GM21576 (cell line): ENCODE data around the gene FFAR4.

Experiments
- ATAC-seq: cut with Tn5 transposase; IDR thresholded peaks from one replicate; pipeline ENCODE4 v1.9.1; 2021; ENCODE audit warnings: mild to moderate bottlenecking, moderate library complexity; ENCODE audit not compliant: unreplicated experiment

The FFAR4 gene

DNA sequence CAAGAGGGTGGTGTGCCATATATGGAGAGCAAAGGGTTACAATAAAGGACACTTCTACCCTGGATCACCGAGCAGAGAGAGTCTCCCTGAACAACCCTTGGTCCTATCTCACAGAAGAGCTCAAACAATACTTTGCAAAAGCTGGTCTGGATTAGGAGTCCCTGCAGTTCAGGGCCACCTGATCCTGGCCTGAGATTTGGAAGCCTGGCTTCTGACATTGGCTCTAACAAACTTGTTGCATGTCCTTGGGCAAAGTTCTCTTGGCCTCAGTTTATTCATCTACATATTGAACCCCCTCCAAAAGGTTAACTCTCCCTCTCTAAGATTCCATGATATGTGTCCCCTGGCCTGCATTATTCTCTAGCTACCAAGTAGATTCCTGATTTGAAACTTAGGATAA lies 32.9 kb downstream of the FFAR4 start:
- ATAC-seq: no peak

DNA sequence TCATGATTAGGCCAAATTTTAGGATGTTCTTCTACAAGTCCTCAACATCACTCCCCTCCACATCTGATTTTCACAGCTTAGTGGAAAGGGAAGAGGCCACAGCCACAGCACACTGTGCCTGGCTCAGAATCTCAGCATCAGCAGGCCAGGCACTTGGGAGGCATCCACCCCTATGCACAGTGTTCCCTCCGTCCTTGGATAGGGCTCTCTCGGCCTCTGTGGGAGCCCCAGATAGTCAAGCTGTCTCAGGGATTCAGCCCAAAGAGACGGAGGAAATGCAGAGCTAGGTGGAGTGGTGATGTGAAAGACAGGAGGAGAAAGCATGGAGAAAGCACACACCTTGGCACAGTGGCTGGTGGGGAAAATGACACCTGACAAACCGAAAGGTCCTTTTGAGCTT lies 33.3 kb downstream of the FFAR4 start:
- no peak for ATAC-seq

DNA sequence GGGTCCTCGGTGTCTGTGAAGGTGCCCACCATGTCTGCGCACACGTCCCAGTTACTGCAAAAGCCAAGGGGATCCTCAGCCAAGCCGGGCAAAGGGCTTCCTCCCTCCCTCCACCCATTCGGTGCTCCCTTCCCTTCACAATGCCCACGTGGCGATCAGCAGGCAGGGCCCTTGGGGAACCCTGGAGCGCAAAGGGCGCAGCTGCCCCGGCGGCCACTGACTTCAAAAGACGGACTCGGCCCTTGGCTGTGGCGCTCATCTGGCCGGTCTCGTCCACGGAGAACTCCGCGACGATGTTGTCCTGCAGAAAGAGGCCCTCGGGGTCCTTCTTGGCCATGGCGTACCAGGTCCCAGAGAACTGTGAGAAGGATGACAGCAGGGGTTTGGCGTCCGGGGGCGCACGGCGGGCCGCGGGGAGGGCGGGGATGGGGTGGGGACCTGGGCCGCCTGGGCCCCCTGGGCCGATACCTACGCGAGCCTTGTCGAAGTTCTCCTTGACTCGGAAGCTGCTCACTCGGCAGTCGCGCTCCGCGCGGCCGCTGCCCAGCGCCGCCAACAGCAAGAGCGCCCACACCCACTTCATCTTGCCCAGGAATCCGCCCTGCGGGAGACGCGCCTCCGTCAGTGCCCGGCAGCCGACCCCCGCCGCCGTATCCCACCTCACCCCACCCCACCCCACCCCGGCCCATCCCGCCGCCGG lies 34.1 kb downstream of the FFAR4 start:
- ATAC-seq: no peak

DNA sequence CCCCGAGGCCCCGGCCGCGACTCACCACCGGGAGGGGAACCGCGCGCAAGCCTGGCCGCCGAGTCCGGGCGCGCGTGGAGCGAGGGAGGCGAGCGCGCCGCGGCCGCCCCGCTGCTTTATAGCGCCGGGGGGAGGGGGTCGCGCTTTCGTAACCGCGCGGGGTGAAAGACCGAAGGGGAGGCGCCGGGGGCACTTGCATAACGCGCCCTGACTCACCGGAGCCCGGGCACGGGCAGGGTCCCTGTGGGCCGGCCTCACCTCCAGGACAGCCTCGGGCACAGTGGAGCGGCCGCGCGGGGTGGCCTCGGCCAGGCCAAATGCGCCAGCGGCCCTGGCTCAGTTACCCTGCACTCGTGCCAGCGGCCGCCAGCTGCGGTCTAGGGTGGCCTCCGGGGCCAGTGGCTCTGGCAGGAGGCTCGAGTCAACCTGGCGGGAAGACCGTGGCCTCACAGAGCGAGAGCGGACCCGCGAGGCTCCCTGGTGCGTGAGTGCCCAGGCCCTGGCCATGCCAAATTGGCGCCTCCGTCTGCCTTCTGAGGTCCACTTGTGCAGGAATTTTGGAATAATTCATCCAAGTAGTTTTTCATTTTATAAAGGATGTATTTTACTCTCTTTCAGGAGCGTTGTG lies 34.8 kb downstream of the FFAR4 start, which contains the start of gene RBP4:
Gene RBP4, minus strand, starts transcription at position 90 of the 628 bp plus-strand sequence. CDS start 207 bp downstream, outside the sequence.
- ATAC-seq: no peak

DNA sequence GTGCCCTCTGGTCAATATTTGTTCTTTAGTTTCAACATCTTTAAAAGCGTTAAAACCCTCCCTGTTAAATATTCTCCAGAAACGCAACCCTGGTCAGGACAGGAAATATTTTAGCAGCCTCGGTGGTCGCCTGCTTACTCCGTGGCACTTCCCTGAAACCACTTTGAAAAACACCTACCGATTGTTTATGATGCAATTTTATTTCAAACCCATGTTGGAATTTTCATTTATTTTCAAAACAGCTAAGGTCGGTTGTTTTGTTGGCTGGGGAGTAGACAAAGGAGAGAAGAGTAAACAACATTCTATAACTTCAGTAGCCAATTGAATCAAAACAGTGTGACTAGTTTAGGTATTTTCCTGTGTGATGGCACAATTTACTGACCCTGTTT lies 35.3 kb downstream of the FFAR4 start:
- no peak for ATAC-seq

DNA sequence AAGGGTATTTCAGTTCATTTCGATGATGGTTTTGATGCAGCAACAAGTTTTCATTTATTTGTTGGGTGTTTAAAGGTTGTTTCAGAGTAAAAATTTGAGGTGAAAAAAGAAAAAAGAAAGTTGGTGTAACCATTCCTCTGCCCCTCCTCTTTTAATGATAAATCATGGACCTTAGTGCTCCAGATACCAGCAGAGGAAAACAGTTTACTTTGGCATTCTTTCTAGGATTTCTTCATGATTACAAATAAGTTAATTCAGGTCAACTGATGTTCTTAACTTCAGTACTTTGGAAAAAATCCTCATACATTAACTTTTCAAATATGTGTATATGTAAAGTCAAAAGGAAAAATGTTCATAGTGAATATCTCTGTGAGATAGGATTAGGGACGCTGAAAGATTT lies 36.6 kb downstream of the FFAR4 start:
- ATAC-seq: no peak

DNA sequence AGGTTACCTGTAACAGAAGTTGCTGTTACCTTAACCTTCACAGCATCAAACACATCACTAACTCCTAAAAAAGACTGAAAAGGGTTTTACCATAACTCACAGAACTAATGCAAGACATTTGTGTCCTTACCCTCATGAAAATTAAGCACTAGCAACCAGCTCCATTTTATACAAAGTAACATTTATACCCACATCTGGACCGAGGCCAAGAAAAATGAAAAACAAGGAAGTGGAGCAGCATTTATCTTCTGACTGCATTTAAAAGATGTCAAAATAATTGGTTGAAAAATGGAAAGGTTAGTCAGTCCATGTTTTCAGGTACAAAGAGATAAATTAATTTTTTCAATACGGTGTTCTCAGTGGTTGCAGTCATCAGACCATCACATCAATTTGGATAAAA lies 37.7 kb downstream of the FFAR4 start:
- no peak for ATAC-seq

DNA sequence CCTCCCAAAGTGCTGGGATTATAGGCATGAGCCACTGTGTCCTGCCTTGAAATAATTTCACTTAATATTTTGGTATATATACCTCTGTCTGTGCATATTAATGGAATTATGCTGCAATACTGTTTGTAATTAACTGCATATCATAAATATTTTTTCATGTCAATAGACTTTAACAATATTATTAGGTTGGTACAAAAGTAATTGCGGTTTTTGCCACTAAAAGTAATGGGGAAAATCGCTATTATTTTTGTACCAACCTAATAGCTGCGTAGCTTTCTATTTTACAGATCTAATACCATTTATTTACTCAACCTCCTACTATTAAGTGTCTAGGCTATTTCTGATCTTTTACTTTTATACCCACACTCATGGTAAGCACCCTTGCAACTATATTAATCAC lies 42.0 kb downstream of the FFAR4 start:
- ATAC-seq: no peak

DNA sequence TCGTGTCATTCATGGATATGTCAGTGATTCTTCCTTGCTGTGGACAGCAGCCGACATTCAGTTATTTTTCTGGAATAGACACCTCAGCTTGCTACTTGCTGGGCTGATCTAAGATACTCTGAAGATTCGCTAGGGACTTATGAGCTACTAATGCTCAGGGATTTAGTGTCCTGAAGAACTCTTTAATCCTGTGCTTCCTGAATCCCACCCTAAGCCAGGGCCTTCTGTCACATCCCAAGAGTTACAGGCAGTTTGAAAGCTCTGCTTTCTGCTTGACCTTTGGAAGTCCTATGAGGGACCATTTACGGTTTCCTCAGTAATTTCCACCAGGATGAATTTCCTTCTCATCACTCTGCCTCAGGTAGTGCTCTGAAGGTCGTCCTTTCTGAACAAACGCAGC lies 45.8 kb downstream of the FFAR4 start, which contains the start of gene PDE6C:
Gene PDE6C, plus strand, starts transcription at position 227 of the 400 bp plus-strand sequence. CDS start 189 bp downstream, outside the sequence.
- no peak for ATAC-seq

DNA sequence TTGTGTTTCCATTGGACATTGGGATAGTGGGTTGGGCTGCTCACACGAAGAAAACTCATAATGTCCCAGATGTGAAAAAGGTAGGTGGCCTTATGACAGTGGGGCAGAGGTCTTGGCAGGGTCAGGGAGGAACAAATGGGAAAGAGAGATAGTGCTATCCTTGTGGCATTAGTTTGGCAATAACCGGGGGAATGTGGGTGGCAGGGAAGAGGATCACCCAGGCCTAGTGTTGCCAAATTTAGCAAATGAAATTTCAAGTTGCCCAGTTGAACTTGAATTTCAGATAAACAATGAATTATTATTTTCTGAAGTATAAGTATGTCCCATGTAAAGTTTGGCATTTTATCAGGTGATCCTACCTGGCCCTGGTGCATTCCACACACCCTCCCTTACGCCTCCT lies 46.7 kb downstream of the FFAR4 start:
- ATAC-seq: no peak

DNA sequence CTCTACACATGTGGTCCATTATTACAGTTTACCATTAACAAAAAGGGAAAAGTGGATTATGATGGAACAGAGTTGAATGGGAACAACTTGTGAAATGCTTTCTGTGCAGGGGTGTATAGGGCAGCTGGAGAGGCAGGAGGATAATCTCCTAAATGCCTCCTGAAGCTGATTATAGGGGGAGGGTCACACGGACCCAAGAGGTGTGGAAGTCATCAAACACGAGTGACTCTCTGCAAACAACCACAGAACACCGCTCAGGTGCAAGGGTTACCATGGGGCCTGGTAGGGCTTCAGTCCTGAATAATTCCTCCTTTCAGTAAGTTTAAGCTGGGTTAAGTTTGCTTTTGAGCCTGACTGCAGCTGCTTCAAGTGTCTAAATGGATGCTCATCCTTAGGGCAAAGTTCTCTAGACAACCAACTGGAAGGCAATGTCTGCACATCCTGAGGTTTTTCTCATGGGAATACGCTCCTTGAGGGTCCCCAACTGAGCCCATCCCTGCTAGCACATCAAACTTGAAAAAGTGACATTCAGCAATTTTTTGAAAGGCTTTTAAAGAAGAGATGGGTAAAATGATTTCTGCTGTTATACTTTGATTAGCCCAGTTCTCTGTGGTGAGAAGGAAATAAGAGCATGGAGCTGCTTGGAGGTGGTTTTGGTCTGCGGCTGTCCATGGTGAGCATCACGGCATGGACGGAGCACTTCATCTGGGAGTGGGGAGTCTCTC lies 47.8 kb downstream of the FFAR4 start:
- ATAC-seq: no peak

DNA sequence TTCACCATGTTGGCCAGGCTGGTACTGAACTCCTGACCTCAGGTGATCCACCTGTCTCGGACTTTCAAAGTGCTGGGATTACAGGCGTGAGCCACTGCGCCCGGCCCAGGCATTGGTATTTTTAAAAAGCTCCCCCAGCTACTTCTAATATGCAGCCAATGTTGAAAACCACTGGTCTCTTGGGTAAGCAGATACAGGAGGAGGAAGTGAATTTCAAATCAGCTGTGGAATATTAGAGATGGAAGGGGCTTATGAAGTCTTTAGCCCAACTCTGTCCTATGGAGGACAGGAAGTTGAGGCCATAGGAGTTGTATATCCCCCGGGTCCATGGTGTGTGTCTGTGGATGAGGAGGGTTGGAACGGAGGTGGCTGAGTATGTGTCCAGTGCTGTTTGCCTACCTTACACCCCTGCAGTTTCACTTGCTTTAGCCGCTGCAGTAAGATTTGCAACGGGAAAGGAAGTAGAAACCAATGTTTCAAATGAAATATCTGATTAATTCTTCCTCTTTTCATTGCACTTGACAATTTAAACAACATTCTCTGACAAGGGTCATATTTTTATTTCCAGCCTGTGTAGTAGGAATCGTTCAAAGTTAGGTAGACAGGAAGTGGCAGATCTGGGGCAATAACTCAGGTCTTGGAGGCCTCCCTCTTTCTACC lies 49.2 kb downstream of the FFAR4 start:
- no peak for ATAC-seq

DNA sequence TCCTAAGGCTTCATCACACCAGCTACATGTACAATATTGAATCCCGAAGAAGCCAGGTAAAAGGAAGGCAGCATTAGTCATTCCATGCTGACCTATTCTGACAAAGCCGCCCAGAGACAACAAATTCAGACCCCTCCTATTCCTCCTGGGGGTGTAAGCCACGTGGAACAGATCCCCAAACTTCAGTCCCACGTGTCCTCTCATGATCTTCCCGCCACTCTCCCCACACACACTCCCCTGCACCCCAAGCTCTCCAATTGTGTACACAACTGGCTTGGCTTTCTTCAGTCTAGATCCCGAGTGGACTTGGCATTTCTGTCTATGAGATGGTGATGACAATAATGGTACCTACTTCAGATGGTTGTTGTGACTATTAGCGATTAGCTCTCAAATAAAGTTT lies 54.5 kb downstream of the FFAR4 start:
- ATAC-seq: no peak

DNA sequence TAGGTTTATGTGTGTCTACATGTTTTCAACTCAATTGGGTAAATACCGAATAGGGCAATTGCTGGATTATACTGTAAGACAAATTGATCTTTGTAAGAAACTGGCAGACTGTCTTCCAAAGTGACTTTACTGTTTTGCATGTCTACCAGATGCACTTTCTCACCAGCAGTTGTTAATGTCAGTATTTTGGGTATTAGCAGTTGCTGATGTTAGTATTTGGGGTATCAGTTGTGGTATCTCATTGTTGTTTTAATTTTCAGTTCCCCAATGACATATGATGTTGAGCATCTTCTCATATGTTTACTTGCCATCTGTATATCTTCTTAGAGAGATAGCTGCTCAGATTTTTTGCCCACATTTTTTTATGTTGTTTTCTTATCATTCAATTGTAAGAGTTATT lies 56.5 kb downstream of the FFAR4 start:
- ATAC-seq: no peak

DNA sequence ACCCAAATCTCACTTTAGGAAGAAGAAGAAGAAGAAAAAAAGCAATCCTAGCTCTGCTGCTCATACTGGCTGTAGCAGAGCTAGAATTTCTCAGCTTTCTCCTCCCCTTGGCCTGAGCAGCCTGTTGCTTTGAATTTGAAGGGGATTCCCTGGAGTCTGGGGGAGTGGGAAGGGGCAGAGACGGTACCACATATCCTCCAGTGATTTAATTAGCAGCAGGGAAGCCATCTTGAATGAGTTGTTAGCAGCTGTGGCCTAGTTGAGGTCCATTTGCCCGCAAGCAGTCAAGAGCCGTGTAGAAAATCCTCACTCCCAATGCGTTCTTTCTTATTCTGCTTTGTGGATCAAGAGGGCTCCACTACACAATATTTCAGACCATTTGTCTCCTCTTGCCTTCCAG lies 62.4 kb downstream of the FFAR4 start:
- ATAC-seq: no peak

DNA sequence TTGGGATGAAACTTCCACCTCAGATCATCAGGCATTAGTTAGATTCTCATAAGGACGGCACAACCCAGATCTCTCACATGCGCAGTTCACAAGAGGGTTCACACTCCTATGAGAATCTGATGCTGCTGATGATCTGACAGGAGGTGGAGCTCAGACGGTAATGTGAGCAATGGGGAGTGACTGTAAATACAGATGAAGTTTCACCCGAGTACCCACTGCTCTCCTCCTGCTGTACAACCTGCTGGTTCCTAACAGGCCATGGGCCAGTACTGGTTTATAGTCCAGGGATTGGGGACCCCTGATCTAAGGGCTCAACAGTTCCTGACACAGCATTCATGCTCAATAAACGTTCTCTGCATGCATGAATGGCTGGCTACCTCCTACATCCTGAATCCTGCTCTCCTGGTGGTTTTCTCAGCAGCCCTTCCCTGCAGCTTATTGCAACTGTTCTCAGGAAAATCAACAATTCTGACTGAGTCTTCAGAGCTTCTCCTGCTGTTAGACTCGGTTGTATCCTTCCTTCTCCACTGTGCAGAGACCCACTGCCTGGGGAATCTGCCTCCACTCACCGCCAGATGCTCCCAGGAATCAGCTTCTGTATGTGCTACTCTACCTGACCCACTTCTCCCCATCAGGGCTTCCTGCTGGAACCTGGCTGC lies 63.3 kb downstream of the FFAR4 start:
- no peak for ATAC-seq

DNA sequence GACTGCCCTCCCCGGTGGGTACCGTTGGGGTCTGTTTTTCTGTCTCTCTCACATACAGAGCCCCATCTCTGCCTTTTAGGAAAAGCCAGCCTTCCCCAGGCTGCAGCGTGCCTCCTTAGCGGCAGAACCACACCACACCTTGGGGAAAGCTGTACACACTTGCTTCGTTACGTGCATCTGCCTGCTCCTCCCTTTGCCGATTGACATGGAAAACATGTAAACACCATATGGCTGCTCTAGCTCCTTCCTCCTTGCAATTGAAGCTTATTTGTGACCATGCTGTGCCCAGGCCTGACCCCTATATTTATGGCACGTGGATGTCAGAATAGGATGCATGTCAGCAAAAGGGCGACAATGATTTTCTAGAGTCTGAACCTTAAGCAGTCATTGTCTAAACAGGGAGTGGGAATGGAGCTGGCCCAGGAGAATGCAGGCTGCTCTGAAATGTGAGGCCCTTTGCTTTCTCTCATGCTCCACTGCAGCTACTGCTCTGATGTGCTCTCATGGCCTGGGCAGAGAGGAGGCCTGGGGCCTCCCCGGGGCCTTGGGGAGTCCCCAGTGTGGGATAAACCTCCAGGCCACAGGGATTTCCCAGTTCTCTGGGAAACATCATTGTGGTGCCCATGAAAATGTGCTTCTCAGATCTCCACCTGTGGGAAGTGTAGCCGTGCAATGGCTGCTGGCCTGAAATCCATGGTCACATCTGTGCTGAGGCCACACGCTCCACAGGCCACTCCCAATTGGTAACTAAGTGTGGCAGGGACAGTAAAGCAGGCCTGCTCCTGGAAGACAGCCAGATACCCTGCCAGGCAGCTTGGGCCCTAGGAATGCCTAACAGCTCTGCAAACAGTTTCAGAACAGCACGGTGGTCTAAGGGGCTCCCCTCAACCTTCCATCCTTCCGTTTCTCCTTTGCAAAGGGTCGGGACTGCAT lies 64.4 kb downstream of the FFAR4 start:
- ATAC-seq: no peak
